ENCODE data around the gene ENOX2.
"Not testable (repeated sequence)": the region's sequence is repeated elsewhere in the genome, so short reads cannot be mapped to it uniquely, and the experiment has no call there.

The ENOX2 gene, protein sequence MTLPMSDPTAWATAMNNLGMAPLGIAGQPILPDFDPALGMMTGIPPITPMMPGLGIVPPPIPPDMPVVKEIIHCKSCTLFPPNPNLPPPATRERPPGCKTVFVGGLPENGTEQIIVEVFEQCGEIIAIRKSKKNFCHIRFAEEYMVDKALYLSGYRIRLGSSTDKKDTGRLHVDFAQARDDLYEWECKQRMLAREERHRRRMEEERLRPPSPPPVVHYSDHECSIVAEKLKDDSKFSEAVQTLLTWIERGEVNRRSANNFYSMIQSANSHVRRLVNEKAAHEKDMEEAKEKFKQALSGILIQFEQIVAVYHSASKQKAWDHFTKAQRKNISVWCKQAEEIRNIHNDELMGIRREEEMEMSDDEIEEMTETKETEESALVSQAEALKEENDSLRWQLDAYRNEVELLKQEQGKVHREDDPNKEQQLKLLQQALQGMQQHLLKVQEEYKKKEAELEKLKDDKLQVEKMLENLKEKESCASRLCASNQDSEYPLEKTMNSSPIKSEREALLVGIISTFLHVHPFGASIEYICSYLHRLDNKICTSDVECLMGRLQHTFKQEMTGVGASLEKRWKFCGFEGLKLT

DNA sequence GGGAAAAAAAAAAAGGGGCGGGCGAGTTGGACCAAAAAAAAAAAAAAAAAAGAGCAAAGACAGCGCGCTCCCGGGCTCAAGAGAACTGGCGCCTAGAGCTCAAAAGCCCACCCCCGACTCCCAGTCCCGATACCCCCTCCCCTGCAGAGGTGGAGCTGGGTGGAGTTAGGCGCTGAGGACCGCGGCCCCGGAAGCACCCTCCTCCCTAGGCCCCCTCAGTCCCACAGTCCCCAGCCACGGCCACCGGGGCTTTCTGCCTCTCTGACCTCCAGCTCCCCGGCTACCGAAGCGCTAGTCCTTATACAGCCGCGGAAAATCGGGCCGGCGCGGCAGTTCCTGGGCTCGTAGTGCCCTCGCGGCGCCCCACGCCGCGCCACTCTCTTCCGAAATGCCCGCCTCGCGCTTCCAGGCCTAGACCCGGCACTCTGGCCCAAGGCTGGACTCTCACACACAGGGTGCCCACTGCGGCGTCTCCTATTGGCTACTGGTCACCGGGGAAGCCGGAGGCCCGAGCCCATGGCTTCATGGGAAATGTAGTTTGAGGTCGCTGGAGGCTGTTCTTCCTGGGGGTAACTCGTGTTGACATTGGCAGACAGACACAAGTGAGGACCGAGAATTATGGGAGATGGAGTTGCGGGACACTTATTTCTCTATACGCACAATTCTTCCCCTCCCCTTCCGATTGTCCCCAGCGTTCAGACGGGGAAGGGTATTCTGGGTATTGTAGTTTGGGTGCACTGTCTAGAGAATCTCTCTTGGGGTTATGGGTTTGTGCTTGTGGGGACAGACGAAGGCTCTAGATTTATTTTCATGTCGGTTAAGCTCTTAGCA lies at the start of gene ENOX2:
TSS of gene ENOX2 (minus strand) at position 427 of the 831 bp plus-strand sequence. CDS start 199,993 bp downstream, outside the sequence.
- peak; percentile 93 to 94 for DNase-seq

DNA sequence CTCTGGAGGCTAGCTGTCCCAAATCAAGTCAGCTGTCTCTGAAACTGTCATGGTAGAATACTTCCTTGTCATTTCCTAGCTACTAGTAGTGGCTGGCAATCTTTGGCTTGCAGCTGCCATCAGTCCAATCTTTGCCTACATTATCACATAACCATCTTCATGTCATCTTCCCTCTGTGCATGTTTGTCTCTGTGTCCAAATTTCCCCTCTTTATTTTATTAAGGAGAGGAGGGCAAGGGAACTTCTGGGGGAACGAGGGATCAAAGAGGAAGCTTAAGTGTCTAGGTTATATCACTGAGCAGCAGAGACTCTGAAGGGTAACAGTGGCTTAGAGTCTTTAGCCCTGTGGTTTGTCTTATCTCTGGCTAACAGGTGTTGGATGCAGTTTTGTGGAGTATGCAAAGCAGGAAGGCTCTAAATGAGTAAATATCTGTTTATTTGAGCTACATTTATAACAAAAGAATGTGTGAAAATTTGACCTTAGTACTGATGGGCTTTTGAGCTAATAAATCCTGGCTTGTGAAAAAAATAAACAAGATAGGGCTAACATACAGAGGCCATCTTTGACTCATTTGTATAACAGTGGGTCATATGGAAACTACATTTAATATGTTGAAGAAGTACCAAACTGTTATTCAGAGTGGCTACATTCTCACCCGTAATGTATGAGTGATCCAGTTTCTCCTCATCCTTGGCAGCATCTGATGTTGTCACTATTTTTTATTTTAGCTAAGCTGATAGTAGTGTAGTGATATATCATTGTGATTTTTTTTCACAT lies 49.4 kb upstream of the ENOX2 start:
- DNase-seq, result no peak

DNA sequence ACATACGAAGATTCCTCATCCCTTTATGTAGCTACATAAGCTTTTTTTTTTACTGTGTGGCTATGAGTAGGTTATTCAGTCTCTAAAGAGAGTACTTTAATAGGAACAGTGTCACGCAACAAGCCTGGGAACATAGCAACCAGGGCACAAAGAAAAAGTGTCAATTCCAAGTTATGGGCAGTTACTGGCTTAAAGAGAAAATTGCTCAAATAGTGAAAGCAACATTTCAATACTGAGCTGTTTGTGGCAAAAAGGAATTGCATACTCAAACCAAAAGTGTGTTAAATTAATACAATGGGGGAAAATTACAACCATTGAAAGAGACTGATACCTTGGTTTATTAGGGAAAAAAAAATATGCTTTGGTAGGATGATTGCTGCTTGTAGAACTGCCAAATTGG lies 41.2 kb upstream of the ENOX2 start:
- no peak for DNase-seq

DNA sequence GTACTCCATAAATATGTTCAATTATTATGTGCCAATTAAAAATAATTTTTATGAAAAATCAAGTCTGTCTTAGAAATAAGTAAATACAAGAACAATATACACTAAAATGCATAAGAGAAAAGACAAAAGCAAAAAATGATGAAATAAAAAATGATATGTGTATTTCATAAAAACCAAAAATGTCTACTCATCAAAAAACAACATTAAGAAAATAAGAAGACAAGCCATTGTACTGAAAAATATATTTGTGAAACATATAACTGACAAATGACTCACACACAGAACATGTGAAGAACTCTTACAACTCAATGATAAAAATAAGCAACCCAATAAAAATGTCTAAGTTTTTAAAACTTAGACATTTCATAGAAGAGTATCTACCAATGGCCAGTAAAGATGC lies 34.1 kb upstream of the ENOX2 start:
- DNase-seq, result no peak

DNA sequence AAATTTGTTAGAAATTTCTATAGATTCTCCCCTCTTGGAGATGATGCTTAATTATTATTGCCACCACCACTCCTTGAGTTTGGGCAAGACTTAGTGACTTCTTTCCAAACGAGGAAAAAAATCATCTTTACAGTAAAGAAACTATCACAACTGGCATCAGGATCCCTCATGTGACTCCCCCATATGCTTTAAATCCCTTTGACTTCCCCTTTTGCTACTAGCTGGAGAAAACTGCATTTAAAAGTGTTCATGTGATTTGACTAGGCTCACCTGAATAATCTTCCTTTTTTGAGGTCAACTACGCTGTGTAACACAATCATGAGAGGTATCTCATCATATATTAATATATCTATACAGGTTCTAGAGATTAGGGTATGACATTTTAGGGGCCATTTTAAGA lies 30.3 kb upstream of the ENOX2 start:
- no peak for DNase-seq

DNA sequence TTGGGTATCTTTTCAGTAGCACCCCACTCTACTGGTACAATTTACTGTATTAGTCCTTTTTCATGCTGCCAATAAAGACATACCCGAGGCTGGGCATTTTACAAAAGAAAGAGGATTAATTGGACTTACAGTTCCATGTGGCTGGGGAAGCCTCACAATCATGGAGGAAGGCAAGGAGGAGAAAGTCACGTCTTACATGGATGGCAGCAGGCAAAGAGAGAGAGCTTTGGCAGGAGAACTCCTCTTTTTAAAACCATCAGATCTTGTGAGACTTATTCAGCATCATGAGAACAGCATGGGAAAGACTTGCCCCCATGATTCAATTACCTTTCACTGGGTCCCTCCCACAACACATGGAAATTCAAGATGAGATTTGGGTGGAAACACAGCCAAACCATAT lies 17.4 kb upstream of the ENOX2 start:
- DNase-seq, result not testable (repeated sequence)

DNA sequence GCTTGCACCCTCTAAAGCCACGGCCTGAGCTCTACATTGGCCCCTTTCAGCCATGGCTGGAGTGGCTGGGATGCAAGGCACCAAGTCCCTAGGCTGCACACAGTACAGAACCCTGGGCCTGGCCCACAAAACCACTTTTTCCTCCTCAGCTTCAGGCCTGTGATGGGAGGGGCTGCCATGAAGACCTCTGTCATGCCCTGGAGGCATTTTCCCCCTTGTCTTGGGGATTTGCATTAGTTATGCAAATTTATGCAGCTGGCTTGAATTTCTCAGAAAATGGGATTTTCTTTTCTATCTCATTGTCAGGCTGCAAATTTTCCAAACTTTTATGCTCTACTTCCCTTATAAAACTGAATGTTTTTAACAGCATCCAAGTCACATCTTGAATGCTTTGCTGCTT lies 16.7 kb upstream of the ENOX2 start:
- DNase-seq, result not testable (repeated sequence)

DNA sequence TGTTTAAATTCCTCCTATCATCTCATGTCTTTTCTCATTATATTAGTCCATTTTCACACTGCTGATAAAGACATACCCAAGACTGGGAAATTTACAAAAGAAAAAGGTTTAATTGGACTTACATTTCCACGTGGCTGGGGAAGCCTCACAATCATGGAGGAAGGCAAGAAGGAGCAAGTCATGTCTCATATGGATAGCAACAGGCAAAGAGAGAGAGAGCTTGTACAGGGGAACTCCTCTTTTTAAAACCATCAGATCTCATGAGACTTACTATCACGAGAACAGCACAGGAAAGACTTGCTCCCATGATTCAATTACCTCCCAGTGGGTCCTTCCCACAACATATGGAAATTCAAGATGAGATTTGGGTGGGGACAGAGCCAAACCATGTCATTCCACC lies 15.5 kb upstream of the ENOX2 start:
- not testable (repeated sequence) for DNase-seq

DNA sequence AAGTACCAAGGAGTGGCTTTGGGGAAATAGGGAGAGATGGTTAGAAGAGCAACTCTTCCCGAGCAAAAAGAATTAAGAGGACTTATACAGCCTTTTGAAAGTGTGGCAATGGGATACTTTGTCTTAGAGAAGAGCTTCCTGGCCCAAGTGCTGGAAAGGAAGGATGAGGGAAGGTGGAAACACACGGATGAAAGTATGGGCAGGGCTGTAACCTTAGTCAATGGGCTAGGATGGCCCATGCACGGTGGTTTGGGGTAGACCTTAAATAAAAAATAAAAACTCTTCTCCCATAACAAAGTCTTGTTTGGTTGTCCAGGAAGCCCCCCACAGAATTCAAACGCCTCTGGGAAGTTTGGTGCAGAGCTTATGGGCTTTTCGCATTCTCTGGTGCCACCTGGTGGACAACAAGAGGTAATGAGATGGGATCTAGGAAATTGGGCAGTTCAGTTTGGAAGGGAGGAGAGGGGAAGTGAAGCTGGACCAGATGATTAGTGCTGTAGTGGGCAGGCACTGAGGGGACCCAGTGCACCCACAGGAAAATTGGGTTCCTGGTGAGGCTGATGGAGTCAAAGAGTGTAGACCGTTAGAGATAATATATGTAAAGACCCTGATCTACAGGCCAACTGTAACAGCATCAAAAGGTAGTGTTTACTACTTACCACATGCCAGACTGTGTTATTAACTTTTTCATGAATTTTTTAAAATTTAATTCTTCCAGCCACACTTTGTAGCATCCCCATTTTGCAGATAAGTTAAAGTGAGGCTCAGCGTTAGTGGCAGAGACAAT lies 13.8 kb upstream of the ENOX2 start:
- DNase-seq, result peak; percentile 47 to 52

DNA sequence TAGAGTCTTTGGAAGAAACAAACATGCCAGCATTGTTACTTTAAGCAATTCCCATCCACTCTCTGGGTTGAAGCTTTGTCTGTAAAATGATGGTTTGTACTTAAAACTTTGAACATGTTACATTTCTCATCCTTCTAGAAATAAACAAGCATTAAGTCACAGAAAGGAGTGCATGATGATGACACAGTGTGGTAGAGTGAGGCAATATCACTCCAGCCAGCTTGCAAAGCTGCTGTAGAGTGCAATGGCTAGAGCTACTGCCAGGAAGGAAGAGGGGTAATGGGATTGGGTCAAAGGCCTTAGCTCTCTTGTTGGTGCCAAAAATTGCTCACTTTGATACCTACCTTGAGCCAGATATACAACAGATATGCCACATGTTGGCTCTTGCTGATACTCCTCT lies 12.3 kb upstream of the ENOX2 start:
- DNase-seq, result no peak

DNA sequence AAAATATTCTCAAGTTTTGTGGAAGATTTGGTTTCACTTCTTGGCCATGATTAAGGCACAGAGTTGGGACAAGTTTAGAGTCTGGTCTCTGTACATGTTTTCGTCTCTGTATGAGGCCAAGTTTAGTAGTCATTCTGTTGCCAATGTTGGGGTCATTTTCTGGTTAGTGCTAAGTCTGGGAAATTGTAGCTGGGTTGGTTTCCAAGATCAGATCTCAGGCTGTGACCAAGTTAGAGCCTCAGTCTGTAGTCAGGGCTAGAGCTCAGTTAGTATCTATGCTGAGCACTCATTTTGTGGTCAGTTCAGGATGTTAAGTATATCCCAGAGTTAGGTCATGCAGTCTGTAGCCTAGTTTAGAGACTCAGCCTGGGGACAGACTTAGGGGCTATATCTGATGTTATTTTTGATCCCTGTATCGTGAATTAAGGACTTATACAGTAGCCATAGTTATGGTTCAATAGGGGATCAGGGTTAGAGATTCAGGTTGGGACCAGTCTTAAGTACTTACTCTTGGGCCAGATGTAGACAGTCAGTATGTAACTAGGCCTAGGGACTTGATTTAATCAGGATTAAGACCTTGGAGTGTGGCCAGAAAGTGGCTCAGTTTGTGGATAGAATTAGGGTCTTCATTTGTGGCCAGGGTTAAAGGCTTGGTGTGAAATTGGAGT lies 6.6 kb upstream of the ENOX2 start:
- no peak for DNase-seq

DNA sequence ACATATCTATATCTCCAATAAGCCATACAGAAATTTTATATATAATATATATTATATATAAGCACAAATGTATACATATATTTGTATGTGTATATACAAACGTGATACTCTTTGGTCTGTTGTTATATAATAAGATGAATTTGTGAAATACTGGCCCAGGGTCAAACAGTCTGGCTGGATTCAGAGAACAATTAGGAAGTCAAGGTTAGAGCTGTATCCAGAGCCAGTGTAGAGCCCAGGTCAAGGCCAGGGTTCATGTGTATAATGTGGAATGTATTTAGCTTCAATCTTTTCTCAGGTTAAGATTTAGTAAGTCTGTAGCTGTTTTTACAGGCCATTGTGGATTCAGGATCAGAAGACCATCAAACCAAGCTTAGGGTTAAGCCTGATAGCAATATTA lies 3.8 kb upstream of the ENOX2 start:
- no peak for DNase-seq

DNA sequence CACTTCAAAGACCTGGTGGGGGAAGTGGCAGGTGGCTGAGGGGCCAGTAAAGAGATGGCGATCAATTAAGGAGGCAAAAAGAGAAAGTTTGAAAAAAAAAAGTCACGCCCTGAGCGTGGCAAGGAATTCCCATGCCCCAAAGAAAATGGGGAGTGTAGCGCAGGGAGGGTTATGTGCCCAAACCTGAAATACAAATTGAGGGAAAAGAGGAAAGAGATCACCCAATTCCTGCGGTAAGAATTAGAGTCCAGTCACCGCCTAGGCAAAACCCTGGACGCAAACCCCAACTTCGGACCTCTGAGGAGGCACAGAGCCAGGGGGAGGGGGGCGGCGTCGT lies 595 bp downstream of the ENOX2 start:
- DNase-seq, result no peak

DNA sequence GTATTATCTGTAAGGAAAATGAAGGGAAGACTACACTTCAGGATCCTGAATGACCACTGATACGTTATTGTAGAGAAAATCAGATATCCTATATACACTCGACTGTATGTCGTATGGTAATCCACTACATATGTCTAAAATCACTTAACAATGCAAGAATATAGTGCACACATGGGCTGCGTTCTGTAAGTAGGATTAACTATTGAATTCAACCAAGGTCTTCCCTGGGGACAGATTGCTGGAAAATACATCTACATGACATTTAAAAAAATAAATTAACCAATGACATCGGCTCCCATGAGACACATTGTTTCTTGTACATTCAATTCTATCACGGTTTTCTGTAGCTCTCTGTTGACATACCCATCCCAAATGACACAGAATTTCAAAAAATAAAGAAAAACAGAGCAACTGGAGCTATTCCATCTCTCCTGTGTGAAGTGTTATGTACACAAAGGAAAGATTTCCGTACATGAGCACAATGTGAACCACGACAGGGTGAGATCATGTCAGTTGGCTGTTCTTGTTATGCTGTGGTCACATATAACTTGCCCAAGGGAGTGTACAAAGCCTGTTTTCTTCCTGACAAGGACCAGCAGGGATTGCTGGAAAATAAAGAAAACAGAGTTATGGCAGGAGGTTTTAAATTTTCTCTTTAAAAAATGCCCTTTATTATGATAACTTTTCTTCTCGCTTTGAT lies 6.1 kb downstream of the ENOX2 start:
- no peak for DNase-seq

DNA sequence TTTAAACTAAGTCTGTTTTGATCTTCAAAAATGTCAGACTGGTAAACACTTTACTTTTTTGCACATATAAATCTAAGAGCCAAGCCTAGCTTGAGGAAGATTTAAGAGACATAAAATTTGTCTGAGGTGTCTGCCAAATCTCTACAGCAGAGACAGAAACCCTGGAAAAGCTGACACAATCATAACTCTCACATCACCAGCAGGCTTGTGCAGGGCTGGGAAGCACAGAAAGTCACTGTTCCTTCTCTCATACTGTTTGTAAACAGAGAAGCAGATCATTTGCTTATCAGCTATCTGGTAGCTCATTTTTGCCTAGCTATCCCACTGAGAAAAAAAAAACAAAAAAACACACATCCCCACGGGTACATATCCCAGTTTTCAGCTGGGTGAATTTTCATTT lies 7.0 kb downstream of the ENOX2 start:
- no peak for DNase-seq

DNA sequence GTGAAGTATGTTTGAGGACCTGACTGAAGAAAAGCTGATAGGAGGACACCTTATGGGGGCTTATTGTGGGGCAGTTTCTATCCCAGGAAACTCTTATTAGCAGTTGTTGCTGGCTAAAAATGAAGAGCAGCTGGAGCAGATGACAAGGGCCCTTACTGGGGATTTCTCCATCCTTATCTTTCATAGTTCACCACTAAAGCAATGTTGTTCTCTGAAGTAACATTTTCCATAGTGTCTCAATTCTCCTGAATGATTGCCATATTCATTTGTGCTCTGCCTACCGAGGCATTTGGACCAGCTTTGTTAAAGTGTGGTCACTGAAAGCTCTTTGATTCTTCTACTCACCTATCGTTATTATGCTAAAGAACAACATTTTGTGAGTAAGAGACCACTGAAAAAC lies 7.7 kb downstream of the ENOX2 start:
- no peak for DNase-seq

DNA sequence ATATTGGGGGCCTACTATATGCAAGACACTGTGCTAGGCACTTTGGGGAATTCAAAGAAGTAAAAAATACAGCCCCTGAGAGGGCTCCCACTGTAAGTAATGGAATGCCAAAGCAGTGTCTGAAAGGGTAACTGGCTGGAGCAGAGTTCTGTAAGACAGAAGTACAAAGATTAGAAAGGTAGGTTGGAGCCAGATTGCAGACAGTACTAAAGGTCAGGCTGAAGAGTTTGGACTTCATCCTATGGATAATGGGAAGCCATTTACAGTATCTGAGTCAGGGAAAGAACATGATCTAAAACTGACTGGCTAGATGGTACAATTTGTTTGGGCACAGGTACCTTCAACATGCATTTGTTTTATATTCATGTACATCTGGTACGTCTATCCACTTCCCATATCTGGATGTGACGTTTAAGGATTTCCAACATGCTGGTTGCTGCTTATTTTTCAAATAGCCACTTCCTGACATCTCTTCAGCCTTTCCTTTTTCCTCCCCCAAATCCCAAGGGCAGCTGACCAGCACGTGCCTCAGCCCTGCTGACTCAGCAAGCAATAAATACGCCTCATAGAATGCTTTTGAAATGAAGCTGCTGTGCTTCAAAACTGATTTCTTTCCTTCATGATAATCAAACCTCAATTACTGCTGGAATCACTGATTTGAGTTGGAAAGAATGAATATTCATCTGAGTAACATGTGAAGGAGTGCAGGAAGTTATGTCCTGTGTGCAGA lies 9.5 kb downstream of the ENOX2 start:
- DNase-seq, result no peak

DNA sequence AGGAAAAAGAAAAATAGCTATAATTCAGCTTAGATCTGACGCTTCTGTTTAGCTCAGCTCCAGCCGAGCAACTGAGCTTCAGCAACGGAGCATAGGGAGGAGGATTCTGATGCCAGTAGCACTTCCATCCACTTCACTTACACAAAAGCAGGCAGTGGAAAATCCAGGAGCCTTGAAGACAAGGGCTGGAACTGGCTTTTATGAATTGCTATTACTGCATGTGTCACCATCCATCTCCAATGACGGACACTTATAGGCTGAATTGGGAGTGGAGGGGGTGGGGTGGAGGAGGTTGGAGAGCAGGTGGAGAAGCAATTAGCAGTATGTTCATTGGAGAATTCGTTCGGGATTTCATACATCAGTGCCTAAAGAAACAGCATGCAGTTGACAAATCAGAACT lies 15.6 kb downstream of the ENOX2 start:
- no peak for DNase-seq

DNA sequence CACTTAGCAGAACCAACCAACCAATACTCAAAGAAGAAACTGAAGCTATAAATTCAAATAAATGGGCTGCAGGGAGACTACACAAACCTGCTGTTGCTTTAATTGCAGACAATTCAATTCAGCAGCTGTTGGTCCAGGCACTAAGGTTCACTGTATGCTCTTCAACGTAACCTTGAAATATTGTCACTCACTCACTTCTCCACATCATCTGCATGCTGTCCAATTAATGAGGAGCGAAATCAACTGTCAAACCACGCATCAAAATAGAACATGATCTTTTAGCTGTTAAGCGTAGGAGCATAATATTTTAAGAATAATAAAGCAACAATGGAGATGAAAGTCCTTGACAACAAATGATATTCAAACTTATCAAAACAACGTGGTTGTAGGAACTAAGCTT lies 17.0 kb downstream of the ENOX2 start:
- DNase-seq, result peak in 1 of 2 donors; percentile 1

DNA sequence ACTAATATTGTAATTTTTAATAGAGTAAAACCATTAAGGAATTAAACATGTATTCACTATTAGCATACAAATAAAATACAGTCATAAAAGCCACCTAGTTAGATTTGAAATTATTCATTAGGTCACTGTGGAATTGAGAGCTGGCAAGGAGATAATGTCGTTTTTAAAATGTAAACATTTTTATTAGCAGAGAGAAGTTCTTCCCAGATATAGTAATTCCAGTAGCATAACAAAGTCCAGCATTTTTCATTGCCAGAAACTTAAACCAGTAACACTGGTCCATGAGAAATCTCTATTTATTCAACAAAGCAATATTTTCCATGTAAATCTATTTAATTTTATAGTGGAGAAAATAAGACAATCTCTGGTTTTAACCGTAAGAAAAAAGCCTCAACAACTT lies 17.5 kb downstream of the ENOX2 start:
- DNase-seq, result no peak

Measured in CD4-positive, alpha-beta T cell treated with Interleukin-4 for 1 hour (primary cell).